Activated CD8-positive, alpha-beta T cell treated with anti-CD3 and anti-CD28 coated beads for 36 hours (primary cell): ENCODE data around the gene MACC1. TPM values are rescaled to one million over a fixed set of nuclear protein-coding genes. Genes with fewer than 3 reads are reported as not detected.

Experiments used
- ATAC-seq: fragments of 200-7000 bp; cut with Tn5 transposase; one replicate; pipeline ENCODE4 v1.10.0; 2021; ENCODE audit warnings: mild to moderate bottlenecking, moderate library complexity
- CTCF ChIA-PET: fragments of 350-600 bp; sonication (Branson Sonifier 250); formaldehyde crosslinking; loops from one replicate; lab custom pipeline; 2021; ENCODE audit warnings: antibody characterized with exemption; lab: Charles Lee
- POLR2A ChIA-PET: fragments of 350-600 bp; sonication (Branson Sonifier 250); formaldehyde crosslinking; loops from one replicate; lab custom pipeline; 2021; ENCODE audit warnings: antibody characterized with exemption; lab: Charles Lee
- DNase-seq: peaks from one replicate; pipeline ENCODE4 v3.0.0-alpha.2; 2020
- H3K27ac Mint-ChIP-seq: one replicate; pipeline ENCODE4 v1.8.0; 2021; ENCODE audit warnings: mild to moderate bottlenecking, mixed read lengths
- H3K27me3 Mint-ChIP-seq: one replicate; pipeline ENCODE4 v1.8.0; 2021; ENCODE audit warnings: mixed read lengths
- H3K36me3 Mint-ChIP-seq: one replicate; pipeline ENCODE4 v1.8.0; 2021; ENCODE audit warnings: low read depth, mixed read lengths
- H3K4me1 Mint-ChIP-seq: one replicate; pipeline ENCODE4 v1.8.0; 2021; ENCODE audit warnings: low read depth, mixed read lengths
- H3K4me3 Mint-ChIP-seq: one replicate; pipeline ENCODE4 v1.8.0; 2021; ENCODE audit warnings: mild to moderate bottlenecking, moderate library complexity, mixed read lengths
- H3K9me3 Mint-ChIP-seq: one replicate; pipeline ENCODE4 v1.8.0; 2021; ENCODE audit warnings: mixed read lengths
- CTCF ChIP-seq: fragments of 200-600 bp; IDR thresholded peaks from one replicate; pipeline ENCODE4 v1.8.0; 2022; ENCODE audit warnings: antibody characterized with exemption, mild to moderate bottlenecking
- intact Hi-C: fragments of 100-400 bp; cut with micrococcal nuclease; formaldehyde crosslinking; loops from one replicate; pipeline ENCODE4 v1.10.0; 2022
- total RNA-seq, 2 experiments: library from RNA; stranded (reverse); gene quantifications; one replicate each; pipeline ENCODE4 v1.2.3, GENCODE V29; 2021

Gene MACC1
- total RNA-seq, 2 experiments from 2014 or later = 0.14 to 0.38 TPM

GRCh38 chr7:20158684-20159083 is 58.5 kb downstream of the MACC1 start:
- H3K36me3 Mint-ChIP-seq = no peaks in the 10 kb centered on the region
- H3K4me3 Mint-ChIP-seq = no peak overlapping the region
- CTCF ChIA-PET = interaction anchor here (0.9 to 1.7 kb wide), 3 partner anchors 10 to 411 kb away, joined by 3 to 6 read pairs (median 4); no protein-coding TSS in a partner anchor
- no peak for DNase-seq
- POLR2A ChIA-PET = no interaction called here
- H3K27me3 Mint-ChIP-seq = no peaks in the 10 kb centered on the region
- no peak for ATAC-seq
- intact Hi-C loops = no loop called here
- H3K27ac Mint-ChIP-seq = no peak overlapping the region
- no peak for TF ChIP-seq CTCF
- H3K9me3 Mint-ChIP-seq = no peaks in the 10 kb centered on the region
- no peaks in the 10 kb centered on the region for H3K4me1 Mint-ChIP-seq

GRCh38 chr7:20157456-20157855 is 59.7 kb downstream of the MACC1 start:
- no peaks in the 10 kb centered on the region for H3K27me3 Mint-ChIP-seq
- DNase-seq (no peak), ATAC-seq (no peak)
- ChIA-PET POLR2A (no interaction called here), CTCF (no interaction called here)
- no peak overlapping the region for H3K4me3 Mint-ChIP-seq
- no peaks in the 10 kb centered on the region for H3K9me3 Mint-ChIP-seq
- intact Hi-C loops = no loop called here
- H3K36me3 Mint-ChIP-seq = no peaks in the 10 kb centered on the region
- H3K27ac Mint-ChIP-seq = no peak overlapping the region
- TF ChIP-seq CTCF = no peak
- no peaks in the 10 kb centered on the region for H3K4me1 Mint-ChIP-seq

GRCh38 chr7:20153999-20154398 is 63.2 kb downstream of the MACC1 start:
- Mint-ChIP-seq H3K27ac (no peak overlapping the region), H3K4me3 (no peak overlapping the region), H3K27me3 (no peaks in the 10 kb centered on the region), H3K9me3 (no peaks in the 10 kb centered on the region), H3K36me3 (no peaks in the 10 kb centered on the region), H3K4me1 (no peaks in the 10 kb centered on the region)
- intact Hi-C loops = no loop called here
- no peak for ATAC-seq
- ChIA-PET POLR2A (no interaction called here), CTCF (interaction anchor here (0.7 to 1.1 kb wide), 2 partner anchors 19 to 444 kb away, joined by 3 to 4 read pairs; no protein-coding TSS in a partner anchor)
- DNase-seq = no peak
- TF ChIP-seq CTCF = no peak

- Mint-ChIP-seq H3K4me3 (no peak overlapping the region), H3K27me3 (no peaks in the 10 kb centered on the region), H3K36me3 (no peaks in the 10 kb centered on the region), H3K27ac (no peak overlapping the region), H3K4me1 (no peaks in the 10 kb centered on the region), H3K9me3 (no peaks in the 10 kb centered on the region)
- CTCF ChIA-PET = interaction anchor here (0.7 to 1.1 kb wide), 2 partner anchors 19 to 444 kb away, joined by 3 to 4 read pairs; no protein-coding TSS in a partner anchor
- intact Hi-C loops = no loop called here
- ATAC-seq = no peak
- POLR2A ChIA-PET = no interaction called here
- no peak for DNase-seq
- TF ChIP-seq CTCF = no peak
Observed at GRCh38 chr7:20153567-20153966, 63.6 kb downstream of the MACC1 start.

GRCh38 chr7:20152511-20152910 is 64.7 kb downstream of the MACC1 start:
- DNase-seq = no peak
- TF ChIP-seq CTCF = no peak
- intact Hi-C loops = no loop called here
- CTCF ChIA-PET = no interaction called here
- no peak for ATAC-seq
- Mint-ChIP-seq H3K4me3 (no peak overlapping the region), H3K4me1 (no peaks in the 10 kb centered on the region), H3K27ac (no peak overlapping the region), H3K27me3 (no peaks in the 10 kb centered on the region), H3K36me3 (no peaks in the 10 kb centered on the region), H3K9me3 (no peaks in the 10 kb centered on the region)
- POLR2A ChIA-PET = no interaction called here
